Measurements from ENCODE around the gene ZNF385C.

ZNF385C gene

GRCh38 chr17:41982026-41982760, 116.1 kb downstream of the ZNF385C start:
- FAIRE-seq, result no peak

GRCh38 chr17:41977991-41978390, 120.3 kb downstream of the ZNF385C start:
- no peak for FAIRE-seq

GRCh38 chr17:41976142-41976768, 122.0 kb downstream of the ZNF385C start:
- no peak for FAIRE-seq
